ENCODE measurements around the gene ZC3H7A. TPM values are rescaled to one million over a fixed set of nuclear protein-coding genes. Genes with fewer than 3 reads are reported as not detected.

The ZC3H7A gene
- total RNA-seq, 1 donor from 2014 or later: 67.5 TPM

DNA sequence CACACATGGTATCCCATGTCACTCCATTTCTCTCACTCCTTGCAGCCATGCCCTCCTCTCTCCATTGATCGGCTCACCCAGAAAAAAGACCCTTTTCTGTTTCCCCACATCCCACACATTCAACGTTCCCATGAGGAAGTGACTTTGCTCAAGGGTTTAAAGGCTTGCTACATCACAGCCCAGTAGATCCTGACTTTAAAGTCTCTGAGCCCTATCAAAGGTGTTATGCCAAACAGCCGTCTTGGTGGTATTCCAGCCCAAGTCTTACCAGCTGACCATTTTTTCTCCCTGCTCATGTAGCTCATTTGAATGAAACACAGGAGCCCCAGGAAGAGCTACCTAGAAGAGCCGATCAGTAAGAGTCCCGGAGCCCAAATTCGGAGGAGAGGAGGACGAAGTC is 47.0 kb downstream of the ZC3H7A start:
- intact Hi-C loops (cut with DNase I): no loop called here
- H3K36me3 ChIP-seq: peaks cover 0 to 61% of the 10 kb centered on the region in 2 donors
- no peak for TF ChIP-seq POLR2A (IDR thresholded peaks at IDR 0.05)
- no peak for TF ChIP-seq POLR2AphosphoS5 (IDR thresholded peaks at IDR 0.05; ENCODE audit: insufficient read depth in 1 of 2, low read depth in 1 of 2)
- TF ChIP-seq CTCF (IDR thresholded peaks at IDR 0.05): no peak

DNA sequence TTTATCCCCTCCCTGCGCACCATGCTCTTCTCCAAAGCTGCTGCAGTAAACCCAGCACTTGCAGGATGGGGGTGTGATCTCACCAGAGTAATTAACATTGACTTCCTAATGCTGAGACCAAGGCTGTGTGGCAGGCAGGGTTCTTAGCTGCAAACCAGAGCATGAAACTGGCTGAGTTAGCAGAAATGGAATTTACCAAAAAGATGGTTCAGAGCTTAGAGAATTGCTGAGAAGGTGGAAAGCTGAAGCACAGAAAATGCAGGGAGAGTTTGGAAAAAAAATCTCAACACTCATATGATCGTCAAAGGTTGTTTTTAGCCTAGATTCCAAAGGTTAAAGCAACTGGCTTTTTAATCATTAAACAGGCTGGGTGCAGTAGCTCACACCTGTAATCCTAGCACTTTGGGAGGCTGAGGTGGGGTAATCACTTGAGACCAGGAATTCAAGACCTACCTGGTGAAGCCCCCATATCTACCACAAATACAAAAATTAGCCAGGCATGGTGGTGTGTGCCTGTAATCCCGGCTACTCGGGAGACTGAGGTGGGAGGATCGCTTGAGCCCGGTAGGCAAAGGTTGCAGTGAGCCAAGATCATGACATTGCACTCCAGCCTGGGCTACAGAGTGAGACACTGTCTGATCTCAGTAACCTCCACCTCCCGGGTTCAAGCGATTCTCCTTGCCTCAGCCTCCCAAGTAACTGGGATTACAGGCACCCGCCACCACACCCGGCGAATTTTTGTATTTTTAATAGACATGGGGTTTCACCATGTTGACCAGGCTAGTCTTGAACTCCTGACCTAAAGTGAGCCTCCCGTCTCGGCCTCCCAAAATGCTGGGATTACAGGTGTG is 48.4 kb downstream of the ZC3H7A start:
- intact Hi-C loops (cut with DNase I): no loop called here
- Histone ChIP-seq H3K9me3 (no peaks in the 10 kb centered on the region), H3K4me1 (peaks cover 3% of the 10 kb centered on the region), H3K4me3 (no peak overlapping the region), H3K27ac (no peak overlapping the region), H3K27me3 (no peaks in the 10 kb centered on the region), H3K36me3 (peaks cover 0 to 52% of the 10 kb centered on the region in 2 donors)
- TF ChIP-seq POLR2AphosphoS5 (IDR thresholded peaks at IDR 0.05; ENCODE audit: insufficient read depth in 1 of 2, low read depth in 1 of 2): no peak
- TF ChIP-seq CTCF (IDR thresholded peaks at IDR 0.05): no peak
- TF ChIP-seq POLR2A (IDR thresholded peaks at IDR 0.05): no peak
- DNase-seq (ENCODE audit: extremely low spot score in 2 of 2): peak in 1 of 2 donors; percentile 22

More for the DNA sequence above, 47.0 kb downstream of the ZC3H7A start:
- Histone ChIP-seq H3K27ac (no peak overlapping the region), H3K27me3 (no peaks in the 10 kb centered on the region), H3K4me1 (no peaks in the 10 kb centered on the region), H3K9me3 (no peaks in the 10 kb centered on the region), H3K4me3 (no peak overlapping the region)
- no peak for DNase-seq (ENCODE audit: extremely low spot score in 2 of 2)

- Histone ChIP-seq H3K4me3 (no peak overlapping the region), H3K4me1 (peaks cover 10% of the 10 kb centered on the region), H3K27ac (no peak overlapping the region), H3K27me3 (no peaks in the 10 kb centered on the region), H3K9me3 (no peaks in the 10 kb centered on the region), H3K36me3 (peaks cover 0 to 45% of the 10 kb centered on the region in 2 donors)
- DNase-seq (ENCODE audit: extremely low spot score in 2 of 2): no peak
- intact Hi-C loops (cut with DNase I): no loop called here
- no peak for TF ChIP-seq CTCF (IDR thresholded peaks at IDR 0.05)
- TF ChIP-seq POLR2A (IDR thresholded peaks at IDR 0.05): no peak
- no peak for TF ChIP-seq POLR2AphosphoS5 (IDR thresholded peaks at IDR 0.05; ENCODE audit: insufficient read depth in 1 of 2, low read depth in 1 of 2)
Measured at GRCh38 chr16:11747949-11748403, 49.1 kb downstream of the ZC3H7A start.

GRCh38 chr16:11744075-11744470 is 53.0 kb downstream of the ZC3H7A start:
- no peak overlapping the region for H3K4me3 ChIP-seq
- DNase-seq (ENCODE audit: extremely low spot score in 2 of 2): no peak
- no peak for TF ChIP-seq CTCF (IDR thresholded peaks at IDR 0.05)
- no peak for TF ChIP-seq POLR2AphosphoS5 (IDR thresholded peaks at IDR 0.05; ENCODE audit: insufficient read depth in 1 of 2, low read depth in 1 of 2)
- no peak for TF ChIP-seq POLR2A (IDR thresholded peaks at IDR 0.05)
- H3K36me3 ChIP-seq: peaks cover 0 to 7% of the 10 kb centered on the region in 2 donors
- intact Hi-C loops (cut with DNase I): no loop called here
- no peaks in the 10 kb centered on the region for H3K27me3 ChIP-seq
- no peaks in the 10 kb centered on the region for H3K9me3 ChIP-seq
- H3K4me1 ChIP-seq: peaks cover 40% of the 10 kb centered on the region
- peak overlapping the region; percentile 93 for H3K27ac ChIP-seq

All from vagina (tissue), 2 donors.